Measurements from ENCODE around the gene BIN2. TPM values are rescaled to one million over a fixed set of nuclear protein-coding genes. Genes with fewer than 3 reads are reported as not detected.
"Not testable (repeated sequence)": the region's sequence is repeated elsewhere in the genome, so short reads cannot be mapped to it uniquely, and the experiment has no call there.

Gene BIN2
- total RNA-seq, 2 experiments from 2014 or later: 0.88 to 14.7 TPM

DNA sequence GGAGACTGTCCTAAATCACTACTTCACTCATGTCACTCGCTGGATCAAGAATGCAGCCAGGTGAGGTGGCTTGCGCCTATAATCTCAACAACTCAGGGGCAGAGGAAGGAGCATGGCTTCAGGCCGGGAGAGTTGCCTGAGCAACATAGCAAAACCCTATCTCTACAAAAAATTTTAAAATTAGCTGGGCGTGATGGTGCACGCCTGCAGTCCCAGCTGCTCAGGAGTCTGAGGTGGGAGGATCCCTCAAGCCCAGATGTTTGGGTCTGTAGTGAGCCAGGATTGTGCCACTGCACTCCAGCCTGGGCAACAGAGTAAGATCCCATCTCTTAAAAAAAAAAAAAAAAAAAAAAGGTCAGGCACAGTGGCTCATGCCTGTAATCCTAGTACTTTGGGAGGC lies 59.7 kb downstream of the BIN2 start:
- CTCF ChIA-PET (ENCODE audit: unreplicated experiment): interaction anchor here (0.7 kb wide), 1 partner anchor 11 kb away, joined by 3 read pairs; no protein-coding TSS in a partner anchor
- Histone ChIP-seq H3K4me1 (ENCODE audit: insufficient read depth, low read length, poor library complexity, severe bottlenecking) (no peaks in the 10 kb centered on the region), H3K4me3 (ENCODE audit: low read depth, low read length, poor library complexity, severe bottlenecking) (no peak overlapping the region), H3K79me2 (ENCODE audit: insufficient read depth, low read depth, low read length) (no peaks in the 10 kb centered on the region), H2AFZ (ENCODE audit: low read length) (no peak overlapping the region), H3K36me3 (ENCODE audit: insufficient read depth, low read length) (no peaks in the 10 kb centered on the region), H3K27ac (ENCODE audit: low read depth, low read length, poor library complexity, severe bottlenecking) (no peak overlapping the region), H4K20me1 (ENCODE audit: insufficient read depth, low read length) (no peaks in the 10 kb centered on the region), H3K9me3 (ENCODE audit: low read length) (no peaks in the 10 kb centered on the region), H3K9me2 (ENCODE audit: insufficient read depth, low read length) (no peaks in the 10 kb centered on the region), H3K4me2 (ENCODE audit: low read length) (no peak overlapping the region)
- no peak for TF ChIP-seq EZH2phosphoT487 (IDR thresholded peaks at IDR 0.05; ENCODE audit: borderline replicate concordance, low read depth, low read length)
- TF ChIP-seq, protein P1, sequence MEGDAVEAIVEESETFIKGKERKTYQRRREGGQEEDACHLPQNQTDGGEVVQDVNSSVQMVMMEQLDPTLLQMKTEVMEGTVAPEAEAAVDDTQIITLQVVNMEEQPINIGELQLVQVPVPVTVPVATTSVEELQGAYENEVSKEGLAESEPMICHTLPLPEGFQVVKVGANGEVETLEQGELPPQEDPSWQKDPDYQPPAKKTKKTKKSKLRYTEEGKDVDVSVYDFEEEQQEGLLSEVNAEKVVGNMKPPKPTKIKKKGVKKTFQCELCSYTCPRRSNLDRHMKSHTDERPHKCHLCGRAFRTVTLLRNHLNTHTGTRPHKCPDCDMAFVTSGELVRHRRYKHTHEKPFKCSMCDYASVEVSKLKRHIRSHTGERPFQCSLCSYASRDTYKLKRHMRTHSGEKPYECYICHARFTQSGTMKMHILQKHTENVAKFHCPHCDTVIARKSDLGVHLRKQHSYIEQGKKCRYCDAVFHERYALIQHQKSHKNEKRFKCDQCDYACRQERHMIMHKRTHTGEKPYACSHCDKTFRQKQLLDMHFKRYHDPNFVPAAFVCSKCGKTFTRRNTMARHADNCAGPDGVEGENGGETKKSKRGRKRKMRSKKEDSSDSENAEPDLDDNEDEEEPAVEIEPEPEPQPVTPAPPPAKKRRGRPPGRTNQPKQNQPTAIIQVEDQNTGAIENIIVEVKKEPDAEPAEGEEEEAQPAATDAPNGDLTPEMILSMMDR (conservative IDR thresholded peaks at IDR 0.05; ENCODE audit: low read length): no peak
- no peak for DNase-seq (ENCODE audit: low spot score)
- BruUV-seq (replicated peaks): no TSS peak
- intact Hi-C loops (cut with micrococcal nuclease; ENCODE audit: unreplicated experiment): no loop called here
- POLR2A ChIA-PET: interaction anchor here (0.7 kb wide), 1 partner anchor 40 kb away, joined by 4 read pairs; no protein-coding TSS in a partner anchor

DNA sequence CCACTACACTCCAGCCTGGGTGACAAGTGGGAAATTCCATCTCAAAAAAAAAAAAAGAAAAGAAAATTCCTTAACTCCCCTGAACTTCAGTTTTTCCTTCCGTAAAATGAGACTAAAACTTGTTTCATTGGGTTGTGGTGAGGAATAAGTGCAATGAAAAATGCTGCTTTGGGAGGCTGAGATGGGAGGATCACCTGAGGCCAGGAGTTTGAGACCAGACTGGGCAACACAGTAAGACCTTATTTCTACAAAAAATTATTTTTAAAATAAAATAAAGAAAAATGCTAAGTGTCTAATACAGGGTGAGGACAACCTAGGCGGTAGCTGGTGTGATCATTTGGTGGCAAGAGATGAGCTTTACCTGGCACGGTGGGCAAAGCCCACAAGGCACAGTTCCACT lies 60.6 kb downstream of the BIN2 start:
- BruUV-seq (replicated peaks): no TSS peak
- DNase-seq (ENCODE audit: low spot score): no peak
- Histone ChIP-seq H3K9me2 (ENCODE audit: insufficient read depth, low read length) (no peaks in the 10 kb centered on the region), H4K20me1 (ENCODE audit: insufficient read depth, low read length) (no peaks in the 10 kb centered on the region), H3K27ac (ENCODE audit: low read depth, low read length, poor library complexity, severe bottlenecking) (no peak overlapping the region), H3K4me2 (ENCODE audit: low read length) (no peak overlapping the region), H3K4me1 (ENCODE audit: insufficient read depth, low read length, poor library complexity, severe bottlenecking) (no peaks in the 10 kb centered on the region), H3K36me3 (ENCODE audit: insufficient read depth, low read length) (no peaks in the 10 kb centered on the region), H3K9me3 (ENCODE audit: low read length) (no peaks in the 10 kb centered on the region), H3K4me3 (ENCODE audit: low read depth, low read length, poor library complexity, severe bottlenecking) (no peak overlapping the region), H2AFZ (ENCODE audit: low read length) (no peak overlapping the region), H3K79me2 (ENCODE audit: insufficient read depth, low read depth, low read length) (no peaks in the 10 kb centered on the region)
- CTCF ChIA-PET (ENCODE audit: unreplicated experiment): interaction anchor here (2.6 kb wide), 1 partner anchor 78 kb away, joined by 16 read pairs; no protein-coding TSS in a partner anchor
- TF ChIP-seq, protein P1 (conservative IDR thresholded peaks at IDR 0.05; ENCODE audit: low read length): no peak
- no peak for TF ChIP-seq EZH2phosphoT487 (IDR thresholded peaks at IDR 0.05; ENCODE audit: borderline replicate concordance, low read depth, low read length)
- POLR2A ChIA-PET: interaction anchor here (1.4 kb wide), 1 partner anchor 20 kb away, joined by 5 read pairs; no protein-coding TSS in a partner anchor
- intact Hi-C loops (cut with micrococcal nuclease; ENCODE audit: unreplicated experiment): no loop called here

DNA sequence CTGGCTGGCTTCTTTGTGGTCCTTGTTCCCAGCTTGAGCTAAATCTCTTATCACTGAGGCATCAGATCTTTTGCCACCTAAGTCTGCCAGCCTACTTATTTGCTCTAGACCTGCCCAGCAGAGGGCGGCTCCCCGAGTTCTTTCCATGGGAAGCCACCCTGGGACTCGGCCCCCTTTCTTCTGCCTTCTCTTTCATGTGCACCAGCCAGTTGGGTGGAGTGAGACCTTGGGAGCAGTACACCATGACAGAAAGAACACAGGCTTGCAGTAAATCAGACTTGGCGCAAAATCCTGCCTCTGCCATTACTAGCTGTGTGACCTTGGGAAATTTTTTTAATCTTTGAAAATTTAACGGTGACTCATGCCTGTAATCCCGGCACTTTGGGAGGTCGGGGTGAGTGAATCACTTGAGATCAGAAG lies 61.2 kb downstream of the BIN2 start:
- H3K36me3 ChIP-seq (ENCODE audit: insufficient read depth, low read length): no peaks in the 10 kb centered on the region
- no peak overlapping the region for H3K27ac ChIP-seq (ENCODE audit: low read depth, low read length, poor library complexity, severe bottlenecking)
- no peaks in the 10 kb centered on the region for H3K79me2 ChIP-seq (ENCODE audit: insufficient read depth, low read depth, low read length)
- TF ChIP-seq, protein P1 (conservative IDR thresholded peaks at IDR 0.05; ENCODE audit: low read length): peak; percentile 76
- no peak for TF ChIP-seq EZH2phosphoT487 (IDR thresholded peaks at IDR 0.05; ENCODE audit: borderline replicate concordance, low read depth, low read length)
- no TSS peak for BruUV-seq (replicated peaks)
- ChIA-PET POLR2A (interaction anchor here (0.6 to 1.4 kb wide), 4 partner anchors 17 to 70 kb away, joined by 3 to 5 read pairs (median 4); no protein-coding TSS in a partner anchor), CTCF (ENCODE audit: unreplicated experiment) (interaction anchor here (2.6 kb wide), 1 partner anchor 79 kb away, joined by 16 read pairs; no protein-coding TSS in a partner anchor)
- no peak overlapping the region for H3K4me3 ChIP-seq (ENCODE audit: low read depth, low read length, poor library complexity, severe bottlenecking)
- no peak overlapping the region for H3K4me2 ChIP-seq (ENCODE audit: low read length)
- H3K9me3 ChIP-seq (ENCODE audit: low read length): no peaks in the 10 kb centered on the region
- no peaks in the 10 kb centered on the region for H4K20me1 ChIP-seq (ENCODE audit: insufficient read depth, low read length)
- H2AFZ ChIP-seq (ENCODE audit: low read length): no peak overlapping the region
- no peaks in the 10 kb centered on the region for H3K9me2 ChIP-seq (ENCODE audit: insufficient read depth, low read length)
- intact Hi-C loops (cut with micrococcal nuclease; ENCODE audit: unreplicated experiment): loop anchor here (1.0 kb wide), 1 partner anchor 79 kb away; no protein-coding TSS in a partner anchor
- H3K4me1 ChIP-seq (ENCODE audit: insufficient read depth, low read length, poor library complexity, severe bottlenecking): no peaks in the 10 kb centered on the region
- DNase-seq (ENCODE audit: low spot score): peak; percentile 60

DNA sequence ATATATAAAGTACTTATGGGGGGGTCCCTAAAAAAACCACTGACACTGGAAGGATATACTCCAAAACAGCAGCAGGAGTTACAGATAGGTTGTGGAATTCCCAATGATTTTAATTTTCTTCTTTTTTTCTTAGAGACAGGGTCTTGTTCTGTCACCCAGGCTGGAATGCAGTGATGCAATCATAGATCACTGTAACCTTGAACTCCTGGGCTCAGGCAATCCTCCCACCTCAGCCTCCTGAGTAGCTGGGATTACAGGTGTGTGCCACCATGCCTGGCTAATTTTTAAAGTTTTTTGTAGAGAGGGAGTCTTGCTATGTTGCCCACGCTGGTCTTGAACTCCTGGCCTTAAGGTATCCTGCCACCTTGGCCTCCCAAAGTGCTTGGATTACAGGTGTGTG lies 64.4 kb downstream of the BIN2 start:
- H3K9me3 ChIP-seq (ENCODE audit: low read length); H3K4me3 ChIP-seq (ENCODE audit: low read depth, low read length, poor library complexity, severe bottlenecking); H3K27ac ChIP-seq (ENCODE audit: low read depth, low read length, poor library complexity, severe bottlenecking); H2AFZ ChIP-seq (ENCODE audit: low read length); H3K9me2 ChIP-seq (ENCODE audit: insufficient read depth, low read length); H3K36me3 ChIP-seq (ENCODE audit: insufficient read depth, low read length); H4K20me1 ChIP-seq (ENCODE audit: insufficient read depth, low read length); H3K4me1 ChIP-seq (ENCODE audit: insufficient read depth, low read length, poor library complexity, severe bottlenecking); BruUV-seq (replicated peaks); H3K4me2 ChIP-seq (ENCODE audit: low read length); DNase-seq (ENCODE audit: low spot score); CTCF ChIA-PET (ENCODE audit: unreplicated experiment); H3K79me2 ChIP-seq (ENCODE audit: insufficient read depth, low read depth, low read length): not testable (repeated sequence)
- intact Hi-C loops (cut with micrococcal nuclease; ENCODE audit: unreplicated experiment): loop anchor here (10.0 kb wide), 1 partner anchor 425 kb away; no protein-coding TSS in a partner anchor
- POLR2A ChIA-PET: interaction anchor here (0.6 kb wide), 1 partner anchor 228 kb away, joined by 5 read pairs; no protein-coding TSS in a partner anchor
